Endothelial cell of umbilical vein (primary cell): ENCODE results near the gene PNRC1.

ENCODE experiments used
- EZH2 ChIP-seq: IDR thresholded peaks from 2 replicates; pipeline ENCODE4 v1.6.1; 2012; ENCODE audit warnings: borderline replicate concordance, low read depth, mild to moderate bottlenecking, moderate library complexity, low read length, inconsistent platforms; ENCODE audit not compliant: severe bottlenecking
- FOS ChIP-seq: IDR thresholded peaks from 2 replicates; pipeline ENCODE4 v1.6.1; 2011; ENCODE audit warnings: mild to moderate bottlenecking, low read length, moderate library complexity, borderline replicate concordance; ENCODE audit not compliant: insufficient read depth
- JUN ChIP-seq: IDR thresholded peaks from 2 replicates; pipeline ENCODE4 v1.6.1; 2011; ENCODE audit warnings: borderline replicate concordance, low read depth; ENCODE audit not compliant: insufficient read length, insufficient read depth
- MYC ChIP-seq: IDR thresholded peaks from one replicate; pipeline ENCODE4 v1.6.1; 2011; ENCODE audit warnings: mild to moderate bottlenecking, low read depth, low read length
- POLR2A ChIP-seq: IDR thresholded peaks from 2 replicates; pipeline ENCODE4 v1.6.1; 2012; ENCODE audit warnings: low read depth, mild to moderate bottlenecking, control low read depth, low read length
- POLR2AphosphoS5 ChIP-seq: IDR thresholded peaks from 2 replicates; pipeline ENCODE4 v1.6.1; 2012; ENCODE audit warnings: low read depth, mild to moderate bottlenecking, control low read depth, low read length, moderate library complexity; ENCODE audit not compliant: insufficient read depth
- TF ChIP-seq, protein P1 (sequence below), 2 donors: IDR thresholded peaks; 1 replicate in 1 of 2; 2 replicates in 1 of 2; pipeline ENCODE4 v1.5.1; 2011; ENCODE audit warnings: low read length in 2 of 2, mild to moderate bottlenecking in 2 of 2, moderate library complexity in 2 of 2, control low read depth in 1 of 2, inconsistent platforms in 1 of 2, low read depth in 1 of 2; ENCODE audit not compliant: insufficient read depth in 1 of 2; ENCODE audit errors: extremely low read depth in 1 of 2
- TF ChIP-seq, protein P2 (sequence below): IDR thresholded peaks from 2 replicates; pipeline ENCODE4 v1.6.1; 2011; ENCODE audit not compliant: insufficient read depth, insufficient read length

DNA sequence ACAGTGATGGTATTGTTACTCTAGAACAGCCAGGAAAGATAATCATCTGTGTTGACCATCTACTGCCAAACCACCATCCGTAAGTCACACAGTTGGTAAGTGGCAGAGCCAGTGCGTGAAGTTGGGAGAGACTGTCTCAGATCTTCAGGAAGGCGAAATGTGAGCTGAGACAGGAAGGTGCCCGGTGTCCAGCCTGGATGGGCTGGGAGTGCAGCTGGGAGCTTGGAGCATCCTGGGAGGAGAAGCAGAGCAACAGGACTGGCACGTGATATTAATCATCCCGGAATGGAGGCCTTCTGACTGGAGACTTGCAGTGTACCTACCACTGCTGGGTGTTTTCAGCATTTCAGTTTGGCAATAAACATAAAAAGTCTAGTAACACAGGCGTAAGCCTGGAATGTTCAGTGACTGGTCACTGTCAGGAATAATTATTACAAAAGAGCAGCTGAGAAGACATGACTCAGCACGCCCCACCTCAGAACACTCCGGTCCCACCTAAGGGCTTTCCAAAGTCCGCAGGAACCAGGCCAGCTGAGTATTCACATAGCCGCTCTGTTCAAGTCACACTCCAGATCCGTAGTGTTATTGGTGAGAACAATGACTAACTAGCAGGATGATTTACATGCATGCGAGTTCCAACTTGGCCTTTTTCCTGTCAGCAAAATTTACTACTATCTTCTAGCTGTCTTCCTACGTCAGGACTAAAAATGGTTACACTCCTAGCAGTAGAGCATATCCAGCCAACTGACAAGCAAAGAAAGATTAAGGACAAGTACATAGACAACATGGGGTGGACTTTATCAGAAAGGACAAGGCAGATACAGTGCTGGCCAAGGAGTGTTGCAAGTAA, 45.1 kb upstream of the PNRC1 start:
- TF ChIP-seq, protein P1, sequence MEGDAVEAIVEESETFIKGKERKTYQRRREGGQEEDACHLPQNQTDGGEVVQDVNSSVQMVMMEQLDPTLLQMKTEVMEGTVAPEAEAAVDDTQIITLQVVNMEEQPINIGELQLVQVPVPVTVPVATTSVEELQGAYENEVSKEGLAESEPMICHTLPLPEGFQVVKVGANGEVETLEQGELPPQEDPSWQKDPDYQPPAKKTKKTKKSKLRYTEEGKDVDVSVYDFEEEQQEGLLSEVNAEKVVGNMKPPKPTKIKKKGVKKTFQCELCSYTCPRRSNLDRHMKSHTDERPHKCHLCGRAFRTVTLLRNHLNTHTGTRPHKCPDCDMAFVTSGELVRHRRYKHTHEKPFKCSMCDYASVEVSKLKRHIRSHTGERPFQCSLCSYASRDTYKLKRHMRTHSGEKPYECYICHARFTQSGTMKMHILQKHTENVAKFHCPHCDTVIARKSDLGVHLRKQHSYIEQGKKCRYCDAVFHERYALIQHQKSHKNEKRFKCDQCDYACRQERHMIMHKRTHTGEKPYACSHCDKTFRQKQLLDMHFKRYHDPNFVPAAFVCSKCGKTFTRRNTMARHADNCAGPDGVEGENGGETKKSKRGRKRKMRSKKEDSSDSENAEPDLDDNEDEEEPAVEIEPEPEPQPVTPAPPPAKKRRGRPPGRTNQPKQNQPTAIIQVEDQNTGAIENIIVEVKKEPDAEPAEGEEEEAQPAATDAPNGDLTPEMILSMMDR (IDR thresholded peaks at IDR 0.05; ENCODE audit: extremely low read depth in 1 of 2, insufficient read depth in 1 of 2, low read depth in 1 of 2, low read length in 2 of 2): no peak
- TF ChIP-seq POLR2A (no peak), POLR2AphosphoS5 (no peak), EZH2 (no peak), MYC (no peak), FOS (no peak), JUN (no peak)
- TF ChIP-seq, protein P2, sequence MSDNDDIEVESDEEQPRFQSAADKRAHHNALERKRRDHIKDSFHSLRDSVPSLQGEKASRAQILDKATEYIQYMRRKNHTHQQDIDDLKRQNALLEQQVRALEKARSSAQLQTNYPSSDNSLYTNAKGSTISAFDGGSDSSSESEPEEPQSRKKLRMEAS: no peak
